GM18873 (cell line): ENCODE measurements around the gene DPY30.

Source experiments
- ATAC-seq: cut with Tn5 transposase; IDR thresholded peaks from one replicate; pipeline ENCODE4 v1.9.1; 2021; ENCODE audit warnings: mild to moderate bottlenecking, moderate library complexity, moderate number of reproducible peaks; ENCODE audit not compliant: unreplicated experiment, low FRiP score

DPY30 gene

GRCh38 chr2:32010280-32010669 lies 29.3 kb downstream of the DPY30 start:
- peak; percentile 26 for ATAC-seq

DNA sequence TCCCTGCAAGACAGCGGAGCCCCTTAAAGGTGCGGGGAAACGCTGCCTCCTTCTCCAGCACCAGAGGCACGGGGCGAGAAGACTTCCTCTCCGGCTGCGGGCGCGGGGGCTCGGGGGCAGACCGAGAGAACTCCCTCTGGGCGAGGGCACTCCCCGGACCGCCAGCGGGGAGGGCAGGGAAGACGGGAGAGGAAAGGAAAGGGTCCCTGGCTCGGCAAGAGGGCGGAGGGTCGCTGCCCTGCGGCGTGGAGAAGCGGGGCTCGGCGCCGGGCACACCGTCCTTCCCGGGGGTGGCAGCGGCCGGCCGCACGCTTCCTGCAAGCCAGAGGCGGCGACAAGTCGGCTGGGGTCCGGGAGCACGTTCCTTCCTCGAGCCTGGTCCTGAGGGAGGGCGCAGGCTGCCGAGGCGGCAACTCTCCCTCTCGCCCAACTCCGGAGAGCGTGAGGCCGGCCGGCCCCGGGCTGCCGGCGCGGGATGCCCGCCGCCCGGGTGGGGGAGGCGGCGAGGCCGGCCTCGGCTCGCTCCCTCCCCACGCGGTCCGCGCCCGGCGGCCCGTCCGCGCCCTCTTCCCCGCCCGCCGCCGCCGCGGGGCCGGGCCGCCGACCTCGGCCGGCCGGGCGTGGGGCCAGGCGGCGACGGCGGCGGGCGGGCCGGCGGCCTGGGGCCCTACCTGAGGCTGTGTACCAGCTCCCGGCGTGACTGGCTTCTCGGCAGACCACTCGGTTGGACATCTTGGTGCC lies 29.9 kb downstream of the DPY30 start:
- ATAC-seq = peak; percentile 2

- no peak for ATAC-seq
Measured at GRCh38 chr2:32008805-32009515, 30.6 kb downstream of the DPY30 start.

GRCh38 chr2:32007121-32007391 lies 32.5 kb downstream of the DPY30 start:
- no peak for ATAC-seq

GRCh38 chr2:32005371-32005976 lies 34.1 kb downstream of the DPY30 start:
- ATAC-seq = no peak

GRCh38 chr2:32003791-32004190 lies 35.8 kb downstream of the DPY30 start:
- ATAC-seq = no peak

GRCh38 chr2:32002406-32002805 lies 37.2 kb downstream of the DPY30 start:
- ATAC-seq = no peak

GRCh38 chr2:31999438-31999837 lies 40.2 kb downstream of the DPY30 start:
- ATAC-seq = no peak

DNA sequence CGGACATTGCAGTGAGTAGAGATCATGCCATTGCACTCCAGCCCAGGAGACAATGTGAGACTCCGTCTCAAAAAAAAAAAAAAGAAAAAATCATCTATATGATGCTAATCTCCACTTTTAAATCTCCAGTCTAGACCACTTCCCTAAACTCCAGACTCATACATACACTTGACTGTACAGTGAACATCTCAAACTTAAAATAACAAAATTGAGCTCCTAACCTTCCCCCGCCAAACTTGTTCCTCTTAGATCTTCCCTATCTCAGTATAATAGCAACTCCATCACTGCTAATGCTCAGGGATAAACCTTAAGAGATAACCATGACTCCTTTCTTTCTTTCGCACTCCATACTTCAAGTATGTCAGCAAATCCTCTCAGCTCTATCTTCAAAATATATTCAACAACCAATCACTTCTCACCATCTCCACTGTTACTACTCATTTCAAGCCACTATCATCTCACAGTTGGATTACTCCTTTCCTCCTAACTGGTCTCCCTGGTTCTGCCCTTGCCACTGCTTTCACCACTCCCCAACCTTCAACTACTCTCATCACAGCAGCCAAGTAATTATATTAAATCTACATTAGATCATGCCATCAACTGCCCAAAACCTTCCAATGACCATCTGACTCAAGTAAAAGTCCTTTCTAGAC lies 40.7 kb downstream of the DPY30 start:
- ATAC-seq = no peak

DNA sequence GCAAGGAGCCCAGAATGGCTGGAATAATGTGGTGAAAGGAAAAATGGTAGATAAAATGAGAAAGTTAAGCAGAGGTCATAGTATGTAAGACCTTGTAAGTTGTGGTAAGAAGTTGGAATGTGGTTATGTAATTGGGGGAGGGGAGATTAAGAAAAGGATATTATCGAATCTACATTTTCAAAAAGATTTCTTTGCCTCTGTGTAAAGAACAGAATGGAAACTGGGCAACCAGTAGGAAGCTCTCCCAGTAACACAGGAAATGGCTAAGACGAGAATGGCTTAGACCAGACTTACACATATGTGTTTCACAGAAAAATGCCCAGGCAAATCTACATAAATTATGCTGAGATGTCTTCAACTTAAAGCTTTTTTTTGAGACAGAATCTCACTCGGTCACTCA lies 42.0 kb downstream of the DPY30 start:
- no peak for ATAC-seq

- ATAC-seq = no peak
Measured at GRCh38 chr2:31996571-31997150, 42.9 kb downstream of the DPY30 start.

DNA sequence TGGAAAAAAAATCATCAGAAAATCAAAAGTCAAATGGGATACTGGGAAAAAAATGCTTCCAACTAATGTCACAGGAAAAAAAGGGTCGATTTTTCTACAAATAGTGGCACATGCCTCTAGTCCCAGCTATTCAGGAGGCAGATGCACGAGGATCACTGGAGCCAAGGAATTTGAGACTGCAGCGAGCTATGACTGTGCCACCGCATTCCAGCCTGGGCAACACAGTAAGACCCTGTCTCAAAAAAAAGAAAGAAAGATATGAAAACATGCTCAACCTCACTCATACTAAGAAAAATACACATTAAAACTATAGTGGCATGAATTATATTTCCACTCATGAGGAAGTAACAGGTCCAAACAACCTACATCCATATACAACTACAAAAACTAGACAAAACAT lies 46.7 kb downstream of the DPY30 start:
- ATAC-seq = no peak

DNA sequence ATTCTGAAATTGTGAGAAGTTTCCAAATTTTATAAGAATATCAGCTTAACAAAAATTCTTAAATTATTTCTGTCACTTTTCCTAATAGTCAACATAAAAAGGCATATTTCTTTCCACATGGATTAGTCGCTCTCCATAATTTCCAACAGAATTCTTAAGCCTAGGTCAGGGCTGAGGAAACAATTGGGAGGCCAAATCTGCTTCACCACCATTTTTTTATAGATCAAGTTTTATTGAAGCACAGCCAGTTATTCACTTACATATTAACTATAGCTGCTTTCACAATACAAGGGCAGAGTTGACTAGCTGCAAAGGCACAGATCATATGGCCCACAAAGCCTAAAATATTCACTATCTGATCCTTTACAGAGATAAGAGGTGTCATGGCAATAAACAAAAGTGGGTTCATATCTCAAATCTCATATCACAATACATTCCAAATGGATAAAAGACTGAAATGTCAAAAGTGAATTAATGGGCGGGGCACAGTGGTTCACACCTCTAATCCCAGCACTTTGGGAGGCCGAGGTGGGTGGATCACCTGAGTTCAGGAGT lies 47.5 kb downstream of the DPY30 start:
- no peak for ATAC-seq

DNA sequence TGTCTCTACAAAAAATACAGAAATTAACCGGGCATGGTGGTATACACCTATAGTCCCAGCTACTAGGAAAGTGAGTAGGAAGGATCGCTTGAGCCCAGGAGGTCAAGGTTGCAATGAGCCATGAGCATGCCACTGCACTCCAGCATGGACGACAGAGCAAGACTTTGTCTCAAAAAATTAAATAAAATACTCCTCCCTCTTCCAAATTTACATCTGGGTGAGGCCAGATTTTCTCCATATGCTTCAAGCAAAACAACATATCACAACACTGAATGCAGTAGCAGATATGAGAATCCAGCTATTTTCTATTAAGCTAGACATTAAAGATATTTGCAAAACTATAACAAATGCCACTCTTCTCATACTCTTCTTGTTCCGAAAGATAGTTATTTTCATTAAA lies 49.7 kb downstream of the DPY30 start:
- no peak for ATAC-seq

- ATAC-seq = no peak
Measured at GRCh38 chr2:31987454-31988220, 52.0 kb downstream of the DPY30 start.

GRCh38 chr2:31986906-31987305 lies 52.7 kb downstream of the DPY30 start:
- no peak for ATAC-seq

GRCh38 chr2:31983762-31984467 lies 55.7 kb downstream of the DPY30 start:
- no peak for ATAC-seq

DNA sequence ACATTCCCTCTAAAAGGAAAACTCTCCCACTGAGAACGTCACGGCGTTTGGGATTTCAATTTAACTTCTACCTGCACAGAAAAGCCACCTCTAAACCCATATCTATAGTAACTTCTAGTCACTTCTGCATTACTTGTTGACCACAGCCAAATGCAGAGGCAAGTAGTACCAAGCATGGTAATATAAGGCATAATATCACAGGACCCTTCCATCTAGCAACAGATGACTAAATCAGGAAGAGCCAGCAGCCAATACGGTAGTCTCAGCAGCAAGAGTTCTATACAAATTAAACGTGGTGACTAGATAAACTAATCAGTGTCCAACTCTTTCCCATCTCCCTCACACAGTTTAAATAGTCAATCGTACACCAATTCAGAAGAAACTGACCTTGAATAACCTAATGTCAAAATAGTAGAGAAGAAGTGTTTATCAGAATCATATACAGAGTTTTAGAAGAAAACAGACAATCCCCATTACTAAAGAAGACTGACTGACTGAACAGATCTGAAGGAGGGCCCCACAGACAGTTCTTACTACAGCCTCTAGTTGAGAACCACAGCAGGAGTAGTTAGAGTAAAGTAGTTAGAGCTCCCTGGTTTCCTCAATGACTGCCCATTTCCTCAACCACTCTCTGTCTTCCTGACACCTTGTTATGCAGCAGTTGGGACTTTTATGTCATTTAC lies 58.8 kb downstream of the DPY30 start:
- peak; percentile 98 for ATAC-seq

DNA sequence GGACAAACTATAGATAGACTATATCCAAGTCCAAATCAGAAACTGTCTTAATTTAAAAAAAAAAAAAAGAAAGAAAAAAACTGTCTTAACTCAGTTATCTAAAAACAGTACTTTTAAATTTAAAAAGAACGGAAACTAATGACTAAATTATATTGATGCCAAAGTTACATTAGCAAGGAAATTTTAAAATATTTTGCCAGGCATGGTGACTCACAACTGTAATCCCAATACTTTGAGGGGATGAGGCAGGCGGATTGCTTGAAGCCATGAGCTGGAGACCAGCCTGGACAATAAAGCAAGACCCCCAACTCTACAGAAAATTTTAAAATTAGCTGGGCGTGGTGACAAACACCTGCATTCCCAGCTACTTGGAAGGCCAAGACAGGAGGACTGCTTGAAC lies 59.6 kb downstream of the DPY30 start:
- ATAC-seq = no peak
